Measurements from ENCODE around the gene DOK4.
"Not testable (repeated sequence)": the region's sequence is repeated elsewhere in the genome, so short reads cannot be mapped to it uniquely, and the experiment has no call there.

DNA sequence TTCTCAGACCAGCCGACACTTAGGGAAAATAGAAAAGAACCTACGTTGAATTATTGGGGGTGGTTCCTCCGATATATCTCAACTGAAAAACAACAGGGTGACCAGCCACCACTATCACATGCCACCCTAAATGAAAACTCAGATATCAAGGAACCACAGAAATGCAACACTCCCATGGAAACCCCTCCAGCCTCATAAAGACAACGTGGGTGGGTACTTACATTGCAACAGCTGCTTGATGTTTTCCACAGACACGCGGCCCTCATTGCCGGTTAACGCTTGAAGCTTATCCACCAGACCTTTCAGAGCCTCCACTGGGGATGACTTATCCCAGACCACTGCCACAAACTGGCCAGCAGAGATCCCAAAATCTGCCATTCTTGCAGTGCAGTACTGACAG lies 45.7 kb downstream of the DOK4 start:
- TF ChIP-seq, protein P1, sequence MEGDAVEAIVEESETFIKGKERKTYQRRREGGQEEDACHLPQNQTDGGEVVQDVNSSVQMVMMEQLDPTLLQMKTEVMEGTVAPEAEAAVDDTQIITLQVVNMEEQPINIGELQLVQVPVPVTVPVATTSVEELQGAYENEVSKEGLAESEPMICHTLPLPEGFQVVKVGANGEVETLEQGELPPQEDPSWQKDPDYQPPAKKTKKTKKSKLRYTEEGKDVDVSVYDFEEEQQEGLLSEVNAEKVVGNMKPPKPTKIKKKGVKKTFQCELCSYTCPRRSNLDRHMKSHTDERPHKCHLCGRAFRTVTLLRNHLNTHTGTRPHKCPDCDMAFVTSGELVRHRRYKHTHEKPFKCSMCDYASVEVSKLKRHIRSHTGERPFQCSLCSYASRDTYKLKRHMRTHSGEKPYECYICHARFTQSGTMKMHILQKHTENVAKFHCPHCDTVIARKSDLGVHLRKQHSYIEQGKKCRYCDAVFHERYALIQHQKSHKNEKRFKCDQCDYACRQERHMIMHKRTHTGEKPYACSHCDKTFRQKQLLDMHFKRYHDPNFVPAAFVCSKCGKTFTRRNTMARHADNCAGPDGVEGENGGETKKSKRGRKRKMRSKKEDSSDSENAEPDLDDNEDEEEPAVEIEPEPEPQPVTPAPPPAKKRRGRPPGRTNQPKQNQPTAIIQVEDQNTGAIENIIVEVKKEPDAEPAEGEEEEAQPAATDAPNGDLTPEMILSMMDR (IDR thresholded peaks at IDR 0.05): not testable (repeated sequence)
- TF ChIP-seq POLR2A, POLR2AphosphoS5, EP300 (IDR thresholded peaks at IDR 0.05): not testable (repeated sequence)
